K562 (cell line): ENCODE results near the gene KCNF1. TPM values are rescaled to one million over a fixed set of nuclear protein-coding genes. Genes with fewer than 3 reads are reported as not detected.

Source experiments
- ATAC-seq: fragments of 200-7000 bp; cut with Tn5 transposase; 3 replicates; pipeline ENCODE4 v1.9.1; 2020; ENCODE audit warnings: moderate library complexity
- BruUV-seq: library from RNA; stranded (reverse); fragments of 400-500 nt; replicated peaks from 2 replicates; lab custom pipeline; 2021; lab: Mats Ljungman, UMichigan
- CTCF ChIA-PET: fragments of 300-600 bp; formaldehyde crosslinking; extraction: SDS; loops from one replicate; lab custom pipeline; 2021; ENCODE audit warnings: low intra/inter-chr PET ratio; lab: Yijun Ruan, JAX
- POLR2A ChIA-PET: fragments of 300-600, 350-650 bp; sonication (Branson Sonifier 250); formaldehyde crosslinking; extraction: SDS; loops from one replicate; lab custom pipeline; 2021; ENCODE audit warnings: antibody characterized with exemption, inconsistent platforms; lab: Yijun Ruan, JAX
- DNase-seq, 4 experiments: peaks; one replicate each; pipeline versions ENCODE4 v3.0.0 to v3.0.0-alpha.2; 2011 to 2018; ENCODE audit warnings: low spot score in 3 of 4, mixed read lengths in 3 of 4; ENCODE audit errors: extremely low read depth in 1 of 4
- FAIRE-seq: peaks from 2 replicates; lab custom pipeline; 2011; peaks lifted over from hg19 to GRCh38; lab: Jason Lieb, UNC
- H2AFZ ChIP-seq: 2 replicates; pipeline ENCODE4 v1.6.0; 2011; ENCODE audit warnings: low read depth, low read length, control low read depth, inconsistent platforms
- H3K27ac ChIP-seq: fragments of 200-600 bp; 3 replicates; pipeline ENCODE4 v1.8.0; 2011; ENCODE audit warnings: low read depth, mild to moderate bottlenecking, control low read depth, inconsistent platforms, low read length, moderate library complexity, mixed read lengths; ENCODE audit errors: extremely low read depth
- H3K27me3 ChIP-seq, 2 experiments: fragments of 300-600 bp in 1 of 2; 2 replicates in 1 of 2; 3 replicates in 1 of 2; pipeline versions ENCODE4 v1.6.0 to v1.8.0; 2011; ENCODE audit warnings: inconsistent platforms in 2 of 2, low read length in 2 of 2, mild to moderate bottlenecking in 1 of 2, mixed read lengths in 1 of 2, moderate library complexity in 1 of 2; ENCODE audit not compliant: control insufficient read depth in 2 of 2, insufficient read depth in 2 of 2
- H3K36me3 ChIP-seq: fragments of 300-600 bp; 3 replicates; pipeline ENCODE4 v1.8.0; 2011; ENCODE audit warnings: mild to moderate bottlenecking, low read length, inconsistent platforms; ENCODE audit not compliant: control insufficient read depth, insufficient read depth
- H3K4me1 ChIP-seq, 2 experiments: fragments of 200-600 bp in 1 of 2; replicated peaks in 1 of 2; 2 replicates in 1 of 2; 3 replicates in 1 of 2; pipeline versions ENCODE4 v1.5.1 to v1.8.0; 2011; ENCODE audit warnings: inconsistent platforms in 2 of 2, low read length in 2 of 2, mild to moderate bottlenecking in 1 of 2, mixed read lengths in 1 of 2, moderate library complexity in 1 of 2; ENCODE audit not compliant: control insufficient read depth in 2 of 2, insufficient read depth in 2 of 2
- H3K4me2 ChIP-seq: 2 replicates; pipeline ENCODE4 v1.6.1; 2011; ENCODE audit warnings: low read length, control low read depth, inconsistent platforms, mixed read lengths; ENCODE audit not compliant: insufficient read depth
- H3K4me3 ChIP-seq: fragments of 200-600 bp; sonication (generic), shearing (Covaris generic); 2 replicates; pipeline ENCODE4 v1.5.1; 2016; ENCODE audit warnings: control low read depth, inconsistent platforms
- H3K79me2 ChIP-seq: fragments of 200-600 bp; 3 replicates; pipeline ENCODE4 v1.8.0; 2011; ENCODE audit warnings: low read length, inconsistent platforms; ENCODE audit not compliant: control insufficient read depth, insufficient read depth
- H3K9ac ChIP-seq, 2 experiments: 2 replicates each; pipeline versions ENCODE4 v1.6.0 to v1.6.1; 2011; ENCODE audit warnings: low read depth in 2 of 2, low read length in 2 of 2, control low read depth in 1 of 2, inconsistent platforms in 1 of 2, mild to moderate bottlenecking in 1 of 2, mixed read lengths in 1 of 2; ENCODE audit not compliant: insufficient read depth in 1 of 2
- H3K9me1 ChIP-seq: one replicate; pipeline ENCODE4 v1.6.0; 2011; ENCODE audit warnings: inconsistent platforms, mild to moderate bottlenecking, low read length, moderate library complexity; ENCODE audit not compliant: control insufficient read depth, insufficient read depth
- H3K9me3 ChIP-seq: replicated peaks from 2 replicates; pipeline ENCODE4 v1.5.1; 2011; ENCODE audit warnings: low read depth, low read length, inconsistent platforms; ENCODE audit not compliant: control insufficient read depth, insufficient read depth
- H4K20me1 ChIP-seq: replicated peaks from 2 replicates; pipeline ENCODE4 v1.6.1; 2011; ENCODE audit warnings: low read length, inconsistent platforms, mixed read lengths; ENCODE audit not compliant: control insufficient read depth, insufficient read depth
- ARHGAP35 ChIP-seq: fragments of 450-650 bp; IDR thresholded peaks from 2 replicates; pipeline ENCODE4 v1.6.1; 2018; ENCODE audit not compliant: partially characterized antibody
- ELF4 ChIP-seq: fragments of 450-650 bp; formaldehyde crosslinking; IDR thresholded peaks from 2 replicates; pipeline ENCODE4 v1.4.0; 2022; ENCODE audit warnings: missing genetic modification characterization
- HDAC1 ChIP-seq, 2 experiments: fragments of 450-650 bp; IDR thresholded peaks; 2 replicates each; pipeline ENCODE4 v1.6.1; 2016 to 2017; ENCODE audit warnings: inconsistent platforms in 1 of 2, mild to moderate bottlenecking in 1 of 2, moderate library complexity in 1 of 2
- PTBP1 ChIP-seq: fragments of 200-400 bp; formaldehyde crosslinking; IDR thresholded peaks from 2 replicates; pipeline ENCODE4 v1.6.1; 2017; ENCODE audit warnings: low read depth, low read length
- WGBS: fragments of 100-300 bp; shearing (Covaris generic); methylation state at CpG from one replicate; pipeline ENCODE4 v1.1.6; 2016; ENCODE audit warnings: low coverage, mixed read lengths; ENCODE audit not compliant: insufficient coverage; ENCODE audit errors: missing lambda C conversion rate; 5-methylcytosine and 5-hydroxymethylcytosine counted together
- in situ Hi-C: fragments of 300-500 bp; cut with MboI; formaldehyde crosslinking; loops from 4 replicates; pipeline ENCODE4 v1.15.0; 2018; ENCODE audit warnings: inconsistent platforms, mixed read lengths
- intact Hi-C: fragments of 100-400 bp; cut with micrococcal nuclease; formaldehyde crosslinking; loops from 2 replicates; pipeline ENCODE4 v1.14.2; 2022
- polyA plus RNA-seq, 8 experiments: library from polyadenylated mRNA; depleted of rRNA in 4 of 8; stranded (reverse) in 5 of 8; unstranded in 3 of 8; fragments of >200 nt; fragmentation: Nextera tagmentation in 2 of 8; fragmentation: Illumina TruSeq in 1 of 8; extraction: Ambion mirVana in 2 of 8; extraction: Trizol in 1 of 8; gene quantifications; 2 replicates each; pipeline versions ENCODE4 v1.2.1 to v1.2.3, GENCODE V29; 2011 to 2014; ENCODE audit warnings: inconsistent platforms in 1 of 8, missing spikeins in 1 of 8
- total RNA-seq, 7 experiments: library from RNA; depleted of rRNA in 6 of 7; stranded (reverse); fragments of >200 nt in 6 of 7; fragmentation: Illumina TruSeq in 2 of 7; extraction: Trizol in 2 of 7; gene quantifications; 2 replicates each; pipeline versions ENCODE4 v1.2.1 to v1.2.3, GENCODE V29; 2011 to 2021; ENCODE audit warnings: low replicate concordance in 1 of 7
- TF ChIP-seq, protein P1 (sequence below): sonication (generic); formaldehyde crosslinking; IDR thresholded peaks from 2 replicates; pipeline ENCODE4 v1.8.0; 2023; ENCODE audit warnings: missing genetic modification reagents, mild to moderate bottlenecking, borderline replicate concordance
- TF ChIP-seq, protein P2 (sequence below): fragments of 250-450 bp; sonication (Bioruptor Pico); IDR thresholded peaks from 2 replicates; pipeline ENCODE4 v1.8.0; 2021; ENCODE audit warnings: borderline replicate concordance, mild to moderate bottlenecking, moderate library complexity; ENCODE audit not compliant: poor library complexity, severe bottlenecking
- TF ChIP-seq, protein P3 (sequence below): fragments of 450-650 bp; IDR thresholded peaks from 2 replicates; pipeline ENCODE4 v1.6.1; 2014; ENCODE audit warnings: low read depth, mild to moderate bottlenecking, moderate library complexity, borderline replicate concordance
- TF ChIP-seq, protein P4 (sequence below), 2 experiments: fragments of 450-650 bp in 1 of 2; IDR thresholded peaks; 2 replicates each; pipeline ENCODE4 v1.6.1; 2011 to 2017; ENCODE audit warnings: low read depth in 2 of 2, antibody characterized with exemption in 1 of 2, borderline replicate concordance in 1 of 2, low read length in 1 of 2, mild to moderate bottlenecking in 1 of 2, mixed read lengths in 1 of 2; ENCODE audit not compliant: control insufficient read depth in 1 of 2

The KCNF1 gene
- total and polyA plus RNA-seq, 9 of the 15 experiments (the other 6 are each of a cell fraction or from before 2014, with no cell fraction given) = not detected

DNA sequence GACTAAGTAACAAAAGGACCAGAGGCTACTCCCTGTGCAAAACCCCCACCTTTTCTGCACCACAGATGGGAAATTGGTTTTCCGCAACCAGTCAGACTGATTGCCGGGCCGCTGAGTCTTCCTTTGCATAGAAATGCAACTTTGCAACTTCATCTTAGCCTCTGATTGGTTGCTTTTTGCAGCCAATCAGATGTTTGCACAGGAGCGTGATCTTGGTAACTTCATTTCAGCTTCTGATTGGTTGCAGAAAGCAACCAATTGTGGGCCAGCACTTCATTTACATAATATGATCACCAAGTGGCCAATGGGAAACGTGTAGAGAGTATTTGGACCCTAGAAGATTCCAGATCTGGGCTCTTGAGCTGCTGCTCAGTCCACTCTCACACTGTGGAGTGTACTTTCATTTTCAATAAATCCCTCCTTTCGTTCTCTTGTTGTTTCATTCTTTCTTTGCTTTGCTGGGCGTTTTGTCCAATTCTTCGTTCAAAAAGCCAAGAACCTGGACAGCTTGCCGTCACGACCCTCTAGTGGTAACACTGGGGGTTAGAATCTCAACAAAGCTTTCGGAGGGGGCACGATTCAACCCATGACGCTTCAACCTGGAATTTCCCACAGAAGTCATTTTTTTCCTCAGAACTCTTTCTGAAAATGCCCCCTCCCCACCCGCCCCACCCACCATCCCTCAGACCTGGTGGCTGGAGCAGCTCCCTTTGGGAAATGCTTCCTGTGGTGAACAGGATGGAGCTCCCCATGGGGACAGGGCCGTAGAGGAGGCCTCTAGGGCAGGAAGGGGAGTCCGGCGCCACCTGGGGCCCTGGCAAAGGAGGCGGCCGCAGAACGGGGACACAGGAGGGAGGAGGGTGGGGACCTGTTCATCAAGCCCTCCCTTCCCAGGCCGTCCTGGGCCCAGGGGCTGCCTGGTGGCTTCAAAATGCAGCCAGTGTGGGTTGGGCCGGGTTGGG is 31.8 kb upstream of the KCNF1 start:
- POLR2A ChIA-PET = interaction anchor here (0.7 to 1.0 kb wide), 2 partner anchors 10 to 817 kb away, joined by 3 to 4 read pairs; no protein-coding TSS in a partner anchor
- Histone ChIP-seq H3K9me1 (no peaks in the 10 kb centered on the region), H3K79me2 (no peaks in the 10 kb centered on the region), H3K27ac (no peak overlapping the region), H3K36me3 (no peaks in the 10 kb centered on the region), H3K4me1 (peaks cover 0 to 4% of the 10 kb centered on the region in 2 experiments; a peak in 3 of 5 replicates), H3K4me3 (no peak overlapping the region), H3K4me2 (no peak overlapping the region), H3K9ac (no peak overlapping the region), H3K9me3 (no peaks in the 10 kb centered on the region), H3K27me3 (peaks cover 24 to 54% of the 10 kb centered on the region in 2 experiments), H2AFZ (peak overlapping the region; percentile 9; the same call in 1 of the 2 replicates), H4K20me1 (no peaks in the 10 kb centered on the region)
- peak in 2 of 4 experiments; percentile 14 to 27 for DNase-seq
- BruUV-seq = no TSS peak
- intact Hi-C loops (no loop called here), in situ Hi-C loops (no loop called here)
- WGBS = 17% methylated on average over 20 of the region's 22 CpGs
- peak; percentile 68 for ATAC-seq
- CTCF ChIA-PET = no interaction called here
- FAIRE-seq = peak; percentile 32
- TF ChIP-seq PTBP1 (no peak), ARHGAP35 (no peak), HDAC1 (IDR thresholded peaks at IDR 0.05) (no peak), ELF4 (CRISPR knock-in tag) (no peak)
- TF ChIP-seq, protein P1, sequence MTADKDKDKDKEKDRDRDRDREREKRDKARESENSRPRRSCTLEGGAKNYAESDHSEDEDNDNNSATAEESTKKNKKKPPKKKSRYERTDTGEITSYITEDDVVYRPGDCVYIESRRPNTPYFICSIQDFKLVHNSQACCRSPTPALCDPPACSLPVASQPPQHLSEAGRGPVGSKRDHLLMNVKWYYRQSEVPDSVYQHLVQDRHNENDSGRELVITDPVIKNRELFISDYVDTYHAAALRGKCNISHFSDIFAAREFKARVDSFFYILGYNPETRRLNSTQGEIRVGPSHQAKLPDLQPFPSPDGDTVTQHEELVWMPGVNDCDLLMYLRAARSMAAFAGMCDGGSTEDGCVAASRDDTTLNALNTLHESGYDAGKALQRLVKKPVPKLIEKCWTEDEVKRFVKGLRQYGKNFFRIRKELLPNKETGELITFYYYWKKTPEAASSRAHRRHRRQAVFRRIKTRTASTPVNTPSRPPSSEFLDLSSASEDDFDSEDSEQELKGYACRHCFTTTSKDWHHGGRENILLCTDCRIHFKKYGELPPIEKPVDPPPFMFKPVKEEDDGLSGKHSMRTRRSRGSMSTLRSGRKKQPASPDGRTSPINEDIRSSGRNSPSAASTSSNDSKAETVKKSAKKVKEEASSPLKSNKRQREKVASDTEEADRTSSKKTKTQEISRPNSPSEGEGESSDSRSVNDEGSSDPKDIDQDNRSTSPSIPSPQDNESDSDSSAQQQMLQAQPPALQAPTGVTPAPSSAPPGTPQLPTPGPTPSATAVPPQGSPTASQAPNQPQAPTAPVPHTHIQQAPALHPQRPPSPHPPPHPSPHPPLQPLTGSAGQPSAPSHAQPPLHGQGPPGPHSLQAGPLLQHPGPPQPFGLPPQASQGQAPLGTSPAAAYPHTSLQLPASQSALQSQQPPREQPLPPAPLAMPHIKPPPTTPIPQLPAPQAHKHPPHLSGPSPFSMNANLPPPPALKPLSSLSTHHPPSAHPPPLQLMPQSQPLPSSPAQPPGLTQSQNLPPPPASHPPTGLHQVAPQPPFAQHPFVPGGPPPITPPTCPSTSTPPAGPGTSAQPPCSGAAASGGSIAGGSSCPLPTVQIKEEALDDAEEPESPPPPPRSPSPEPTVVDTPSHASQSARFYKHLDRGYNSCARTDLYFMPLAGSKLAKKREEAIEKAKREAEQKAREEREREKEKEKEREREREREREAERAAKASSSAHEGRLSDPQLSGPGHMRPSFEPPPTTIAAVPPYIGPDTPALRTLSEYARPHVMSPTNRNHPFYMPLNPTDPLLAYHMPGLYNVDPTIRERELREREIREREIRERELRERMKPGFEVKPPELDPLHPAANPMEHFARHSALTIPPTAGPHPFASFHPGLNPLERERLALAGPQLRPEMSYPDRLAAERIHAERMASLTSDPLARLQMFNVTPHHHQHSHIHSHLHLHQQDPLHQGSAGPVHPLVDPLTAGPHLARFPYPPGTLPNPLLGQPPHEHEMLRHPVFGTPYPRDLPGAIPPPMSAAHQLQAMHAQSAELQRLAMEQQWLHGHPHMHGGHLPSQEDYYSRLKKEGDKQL (CRISPR knock-in tag) = no peak
- TF ChIP-seq, protein P2, sequence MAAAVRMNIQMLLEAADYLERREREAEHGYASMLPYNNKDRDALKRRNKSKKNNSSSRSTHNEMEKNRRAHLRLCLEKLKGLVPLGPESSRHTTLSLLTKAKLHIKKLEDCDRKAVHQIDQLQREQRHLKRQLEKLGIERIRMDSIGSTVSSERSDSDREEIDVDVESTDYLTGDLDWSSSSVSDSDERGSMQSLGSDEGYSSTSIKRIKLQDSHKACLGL (CRISPR knock-in tag) = no peak
- TF ChIP-seq, protein P3, sequence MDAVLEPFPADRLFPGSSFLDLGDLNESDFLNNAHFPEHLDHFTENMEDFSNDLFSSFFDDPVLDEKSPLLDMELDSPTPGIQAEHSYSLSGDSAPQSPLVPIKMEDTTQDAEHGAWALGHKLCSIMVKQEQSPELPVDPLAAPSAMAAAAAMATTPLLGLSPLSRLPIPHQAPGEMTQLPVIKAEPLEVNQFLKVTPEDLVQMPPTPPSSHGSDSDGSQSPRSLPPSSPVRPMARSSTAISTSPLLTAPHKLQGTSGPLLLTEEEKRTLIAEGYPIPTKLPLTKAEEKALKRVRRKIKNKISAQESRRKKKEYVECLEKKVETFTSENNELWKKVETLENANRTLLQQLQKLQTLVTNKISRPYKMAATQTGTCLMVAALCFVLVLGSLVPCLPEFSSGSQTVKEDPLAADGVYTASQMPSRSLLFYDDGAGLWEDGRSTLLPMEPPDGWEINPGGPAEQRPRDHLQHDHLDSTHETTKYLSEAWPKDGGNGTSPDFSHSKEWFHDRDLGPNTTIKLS = no peak
- TF ChIP-seq, protein P4, sequence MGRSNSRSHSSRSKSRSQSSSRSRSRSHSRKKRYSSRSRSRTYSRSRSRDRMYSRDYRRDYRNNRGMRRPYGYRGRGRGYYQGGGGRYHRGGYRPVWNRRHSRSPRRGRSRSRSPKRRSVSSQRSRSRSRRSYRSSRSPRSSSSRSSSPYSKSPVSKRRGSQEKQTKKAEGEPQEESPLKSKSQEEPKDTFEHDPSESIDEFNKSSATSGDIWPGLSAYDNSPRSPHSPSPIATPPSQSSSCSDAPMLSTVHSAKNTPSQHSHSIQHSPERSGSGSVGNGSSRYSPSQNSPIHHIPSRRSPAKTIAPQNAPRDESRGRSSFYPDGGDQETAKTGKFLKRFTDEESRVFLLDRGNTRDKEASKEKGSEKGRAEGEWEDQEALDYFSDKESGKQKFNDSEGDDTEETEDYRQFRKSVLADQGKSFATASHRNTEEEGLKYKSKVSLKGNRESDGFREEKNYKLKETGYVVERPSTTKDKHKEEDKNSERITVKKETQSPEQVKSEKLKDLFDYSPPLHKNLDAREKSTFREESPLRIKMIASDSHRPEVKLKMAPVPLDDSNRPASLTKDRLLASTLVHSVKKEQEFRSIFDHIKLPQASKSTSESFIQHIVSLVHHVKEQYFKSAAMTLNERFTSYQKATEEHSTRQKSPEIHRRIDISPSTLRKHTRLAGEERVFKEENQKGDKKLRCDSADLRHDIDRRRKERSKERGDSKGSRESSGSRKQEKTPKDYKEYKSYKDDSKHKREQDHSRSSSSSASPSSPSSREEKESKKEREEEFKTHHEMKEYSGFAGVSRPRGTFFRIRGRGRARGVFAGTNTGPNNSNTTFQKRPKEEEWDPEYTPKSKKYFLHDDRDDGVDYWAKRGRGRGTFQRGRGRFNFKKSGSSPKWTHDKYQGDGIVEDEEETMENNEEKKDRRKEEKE (IDR thresholded peaks at IDR 0.05; ENCODE audit: borderline replicate concordance in 1 of 2, control insufficient read depth in 1 of 2, low read depth in 2 of 2, low read length in 1 of 2) = no peak
